ENCODE data around the gene CCDC174. TPM values are rescaled to one million over a fixed set of nuclear protein-coding genes. Genes with fewer than 3 reads are reported as not detected.

Gene CCDC174
- total and polyA plus RNA-seq, 2 donors (not counting 1 experiment from before 2014, with no cell fraction given): 9.9 to 47.1 TPM

DNA sequence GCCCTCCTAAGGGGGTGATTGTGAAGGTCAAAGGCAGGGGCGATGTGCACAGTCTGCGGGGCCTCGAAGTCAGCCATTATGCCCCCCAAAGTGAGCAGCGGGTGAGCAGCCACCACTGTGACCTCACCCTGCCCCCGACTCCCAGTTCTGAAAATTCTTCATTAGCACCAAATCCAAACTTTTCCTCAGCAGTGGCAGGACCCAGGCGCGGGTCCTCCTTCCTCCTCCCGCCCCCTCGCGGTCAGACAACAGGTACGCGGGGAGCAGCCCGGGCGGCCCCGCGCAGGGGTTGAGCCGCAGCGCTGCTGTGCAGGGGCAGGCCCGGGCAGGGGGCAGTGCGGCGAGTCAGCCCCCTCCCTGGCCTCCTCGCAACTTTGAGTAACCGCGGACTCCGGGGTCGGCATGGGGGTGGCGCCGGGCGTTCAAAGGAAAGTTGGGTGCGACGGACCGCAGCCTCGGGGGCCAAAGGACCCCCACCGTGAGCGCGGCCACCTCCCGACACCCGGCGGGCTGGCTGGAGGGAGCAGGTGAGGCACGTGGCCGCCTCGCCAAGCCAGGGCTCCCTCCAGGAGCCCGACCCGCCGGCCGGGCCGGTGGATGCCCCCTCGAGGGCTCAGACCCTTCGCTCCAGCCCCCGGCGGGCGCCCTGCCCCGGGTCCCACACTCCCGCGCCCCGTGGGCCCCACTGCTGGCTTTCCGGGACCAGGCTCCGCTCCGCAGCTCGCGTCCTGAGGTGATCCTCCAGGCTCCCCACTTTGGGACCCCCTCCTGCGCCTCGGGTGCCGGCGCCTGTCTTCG is 49.4 kb upstream of the CCDC174 start:
- Histone ChIP-seq H3K27ac (ENCODE audit: low read length in 2 of 2) (no peak overlapping the region), H3K4me1 (ENCODE audit: control insufficient read depth in 2 of 2, insufficient read depth in 2 of 2, low read length in 2 of 2) (no peaks in the 10 kb centered on the region), H3K79me2 (ENCODE audit: control insufficient read depth, insufficient read depth, low read length) (no peaks in the 10 kb centered on the region), H4K20me1 (ENCODE audit: control insufficient read depth, insufficient read depth, low read length, poor library complexity, severe bottlenecking) (no peaks in the 10 kb centered on the region), H3K4me2 (replicated peaks; ENCODE audit: low read depth, low read length, poor library complexity, severe bottlenecking) (no peak overlapping the region), H3K36me3 (replicated peaks in 1 of 2; ENCODE audit: control extremely low read depth in 1 of 2, control insufficient read depth in 1 of 2, extremely low read depth in 1 of 2, insufficient read depth in 2 of 2, low read length in 1 of 2) (no peaks in the 10 kb centered on the region), H2AFZ (ENCODE audit: insufficient read depth, low read depth, low read length, poor library complexity, severe bottlenecking) (no peak overlapping the region), H3K27me3 (replicated peaks in 1 of 4; ENCODE audit: control extremely low read depth in 1 of 4, control insufficient read depth in 3 of 4, insufficient read depth in 4 of 4, low read length in 3 of 4) (peaks cover 0 to 57% (median 20%) of the 10 kb centered on the region in 4 experiments), H3K4me3 (ENCODE audit: control extremely low read depth in 1 of 5, extremely low read depth in 1 of 5, insufficient read depth in 1 of 5, low read depth in 2 of 5, low read length in 4 of 5) (no peak overlapping the region), H3K9ac (ENCODE audit: low read length) (no peak overlapping the region), H3K9me3 (ENCODE audit: control extremely low read depth in 1 of 3, control insufficient read depth in 2 of 3, insufficient read depth in 1 of 3, low read length in 2 of 3) (peaks cover 0 to 21% (median 4%) of the 10 kb centered on the region in 3 donors)
- Mint-ChIP-seq H3K27ac (no peak overlapping the region), H3K9me3 (ENCODE audit: insufficient read depth) (peaks cover 2% of the 10 kb centered on the region), H3K27me3 (peaks cover 72% of the 10 kb centered on the region), H3K4me1 (peaks cover 3% of the 10 kb centered on the region), H3K4me3 (no peak overlapping the region)
- WGBS (ENCODE audit: insufficient coverage): 7% methylated on average over 66 of the region's 66 CpGs
- TF ChIP-seq, protein P1, sequence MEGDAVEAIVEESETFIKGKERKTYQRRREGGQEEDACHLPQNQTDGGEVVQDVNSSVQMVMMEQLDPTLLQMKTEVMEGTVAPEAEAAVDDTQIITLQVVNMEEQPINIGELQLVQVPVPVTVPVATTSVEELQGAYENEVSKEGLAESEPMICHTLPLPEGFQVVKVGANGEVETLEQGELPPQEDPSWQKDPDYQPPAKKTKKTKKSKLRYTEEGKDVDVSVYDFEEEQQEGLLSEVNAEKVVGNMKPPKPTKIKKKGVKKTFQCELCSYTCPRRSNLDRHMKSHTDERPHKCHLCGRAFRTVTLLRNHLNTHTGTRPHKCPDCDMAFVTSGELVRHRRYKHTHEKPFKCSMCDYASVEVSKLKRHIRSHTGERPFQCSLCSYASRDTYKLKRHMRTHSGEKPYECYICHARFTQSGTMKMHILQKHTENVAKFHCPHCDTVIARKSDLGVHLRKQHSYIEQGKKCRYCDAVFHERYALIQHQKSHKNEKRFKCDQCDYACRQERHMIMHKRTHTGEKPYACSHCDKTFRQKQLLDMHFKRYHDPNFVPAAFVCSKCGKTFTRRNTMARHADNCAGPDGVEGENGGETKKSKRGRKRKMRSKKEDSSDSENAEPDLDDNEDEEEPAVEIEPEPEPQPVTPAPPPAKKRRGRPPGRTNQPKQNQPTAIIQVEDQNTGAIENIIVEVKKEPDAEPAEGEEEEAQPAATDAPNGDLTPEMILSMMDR (IDR thresholded peaks at IDR 0.05): no peak
- no peak for TF ChIP-seq EZH2 (IDR thresholded peaks at IDR 0.05; ENCODE audit: borderline replicate concordance, insufficient read depth, low read depth, low read length, poor library complexity, severe bottlenecking)
- DNase-seq: no peak
- no peak for ATAC-seq (ENCODE audit: low read depth)
- CTCF ChIA-PET: no interaction called here
- POLR2A ChIA-PET: no interaction called here
- intact Hi-C loops (cut with micrococcal nuclease): no loop called here

Data from B cell (primary cell).